Measurements from ENCODE around the gene GALNT2. TPM values are rescaled to one million over a fixed set of nuclear protein-coding genes. Genes with fewer than 3 reads are reported as not detected.
A peak's percentile ranks its signal among the peaks of the same experiment; 100 is the strongest.

GALNT2 gene
- total and polyA plus RNA-seq, 7 donors: 8.4 to 43.8 (median 37.1) TPM

DNA sequence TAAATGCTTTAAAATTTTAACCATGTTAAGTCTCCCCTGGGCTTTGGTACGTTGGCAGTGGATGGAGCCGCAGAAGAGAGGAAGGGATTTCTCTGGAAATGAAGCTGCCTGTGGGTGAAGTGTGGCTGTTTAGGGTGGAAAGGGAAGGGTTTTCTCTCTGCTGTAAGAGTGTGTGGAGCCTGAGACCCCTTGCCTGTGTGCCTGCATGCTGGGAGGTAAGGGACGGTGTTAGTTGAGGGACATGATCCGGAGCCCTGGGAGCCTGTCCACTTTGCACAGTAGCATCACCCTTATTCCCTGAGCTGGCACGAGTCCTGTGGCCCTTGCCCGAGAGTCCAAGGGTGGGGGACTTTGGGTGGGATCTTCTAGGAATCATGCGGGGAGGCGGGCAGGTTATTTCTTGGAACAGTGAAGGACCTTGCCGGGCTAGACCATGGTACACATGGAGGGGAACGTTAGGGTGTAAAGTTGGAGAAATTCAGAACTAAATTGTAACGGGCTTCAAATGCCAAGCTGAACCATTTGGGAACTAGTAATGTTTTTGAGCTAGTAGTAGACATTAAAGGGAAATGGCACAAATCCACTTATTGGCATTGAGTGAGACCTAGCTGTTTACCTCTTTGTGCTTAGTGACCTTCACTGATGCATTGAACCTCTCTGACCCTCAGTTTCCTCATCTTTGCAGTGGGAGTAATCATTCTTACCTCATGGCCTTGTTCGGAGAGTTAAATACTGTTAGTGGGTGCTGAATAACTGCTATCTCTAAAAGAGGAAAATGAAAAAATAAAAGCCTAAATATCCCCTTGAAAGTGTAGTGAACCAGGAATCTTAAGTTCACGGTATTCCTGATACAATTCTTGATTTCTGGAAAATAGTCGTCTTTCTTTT lies 3.5 kb downstream of the GALNT2 start:
- no peak overlapping the region for H3K27ac ChIP-seq
- H3K9me3 ChIP-seq: no peaks in the 10 kb centered on the region
- no peaks in the 10 kb centered on the region for H3K27me3 ChIP-seq
- intact Hi-C loops (cut with DNase I): no loop called here
- H3K36me3 ChIP-seq: no peaks in the 10 kb centered on the region
- WGBS, 2 donors: 95 to 96% methylated on average over 14 of the region's 14 CpGs
- DNase-seq: no peak
- H3K4me1 ChIP-seq: peaks cover 0 to 52% (median 37%) of the 10 kb centered on the region in 4 donors
- no peak overlapping the region for H3K4me3 ChIP-seq
- TF ChIP-seq POLR2AphosphoS5 (IDR thresholded peaks at IDR 0.05): no peak
- TF ChIP-seq CTCF (IDR thresholded peaks at IDR 0.05): no peak

DNA sequence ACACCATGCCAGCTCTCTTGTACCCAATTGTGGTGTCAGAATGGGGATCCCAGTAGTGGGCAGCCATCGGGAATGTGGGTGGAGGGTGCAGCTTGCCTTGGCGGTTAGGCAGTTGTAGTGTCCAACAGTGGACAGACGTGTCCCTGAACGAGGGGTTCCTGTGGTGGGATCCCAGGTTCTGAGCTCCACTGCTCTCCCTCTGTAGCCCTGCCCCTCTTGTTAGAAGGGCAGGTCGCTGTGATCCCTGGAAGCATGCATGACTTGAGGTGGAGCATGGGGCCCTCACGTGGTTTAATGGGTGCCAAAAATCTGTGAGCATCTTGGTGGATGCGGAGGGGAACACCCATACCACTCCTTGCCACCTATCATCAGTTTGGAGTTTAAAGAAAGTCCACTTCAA lies 4.3 kb downstream of the GALNT2 start:
- 84 to 88% methylated on average over 7 of the region's 7 CpGs for WGBS, 2 donors
- no peak overlapping the region for H3K27ac ChIP-seq

GRCh38 chr1:230072296-230072695 lies 5.3 kb downstream of the GALNT2 start:
- Histone ChIP-seq H3K4me3 (no peak overlapping the region), H3K27ac (no peak overlapping the region), H3K36me3 (no peaks in the 10 kb centered on the region), H3K4me1 (peaks cover 0 to 45% (median 33%) of the 10 kb centered on the region in 4 donors), H3K27me3 (no peaks in the 10 kb centered on the region), H3K9me3 (no peaks in the 10 kb centered on the region)
- TF ChIP-seq POLR2A (IDR thresholded peaks at IDR 0.05) (no peak), POLR2AphosphoS5 (IDR thresholded peaks at IDR 0.05) (no peak), CTCF (IDR thresholded peaks at IDR 0.05) (no peak), EP300 (IDR thresholded peaks at IDR 0.05) (no peak)
- WGBS, 2 donors: 28 to 70% methylated on average over 6 of the region's 6 CpGs
- DNase-seq: peak; percentile 15
- intact Hi-C loops (cut with DNase I): no loop called here

More for the DNA sequence above, 4.3 kb downstream of the GALNT2 start:
- intact Hi-C loops (cut with DNase I): no loop called here
- DNase-seq: peak; percentile 53
- H3K9me3 ChIP-seq: no peaks in the 10 kb centered on the region
- TF ChIP-seq POLR2A (IDR thresholded peaks at IDR 0.05): no peak
- no peak for TF ChIP-seq EP300 (IDR thresholded peaks at IDR 0.05)
- TF ChIP-seq POLR2AphosphoS5 (IDR thresholded peaks at IDR 0.05): no peak
- no peak for TF ChIP-seq CTCF (IDR thresholded peaks at IDR 0.05)
- peaks cover 0 to 48% (median 35%) of the 10 kb centered on the region in 4 donors for H3K4me1 ChIP-seq
- H3K36me3 ChIP-seq: no peaks in the 10 kb centered on the region
- no peaks in the 10 kb centered on the region for H3K27me3 ChIP-seq
- H3K4me3 ChIP-seq: no peak overlapping the region

GRCh38 chr1:230072866-230073265 lies 5.8 kb downstream of the GALNT2 start:
- no peak for DNase-seq
- H3K4me3 ChIP-seq: no peak overlapping the region
- H3K36me3 ChIP-seq: no peaks in the 10 kb centered on the region
- intact Hi-C loops (cut with DNase I): no loop called here
- peaks cover 0 to 45% (median 33%) of the 10 kb centered on the region in 4 donors for H3K4me1 ChIP-seq
- H3K27me3 ChIP-seq: no peaks in the 10 kb centered on the region
- H3K27ac ChIP-seq: no peak overlapping the region
- WGBS, 2 donors: 94 to 98% methylated on average over 1 of the region's 1 CpG
- no peak for TF ChIP-seq POLR2AphosphoS5 (IDR thresholded peaks at IDR 0.05)
- no peak for TF ChIP-seq CTCF (IDR thresholded peaks at IDR 0.05)
- TF ChIP-seq EP300 (IDR thresholded peaks at IDR 0.05): no peak
- no peak for TF ChIP-seq POLR2A (IDR thresholded peaks at IDR 0.05)
- H3K9me3 ChIP-seq: no peaks in the 10 kb centered on the region
